H1 (cell line): ENCODE data around the gene RITA1. TPM values are rescaled to one million over a fixed set of nuclear protein-coding genes. Genes with fewer than 3 reads are reported as not detected.

ENCODE experiments used
- CHD2 ChIP-seq: IDR thresholded peaks from 2 replicates; pipeline ENCODE4 v1.6.1; 2012; ENCODE audit warnings: low read length, improper control_type of control experiment
- FOSL1 ChIP-seq: IDR thresholded peaks from 2 replicates; pipeline ENCODE4 v1.6.1; 2011; ENCODE audit warnings: mild to moderate bottlenecking, low read depth, low read length, moderate library complexity; ENCODE audit not compliant: insufficient read depth
- SIX5 ChIP-seq: IDR thresholded peaks from 2 replicates; pipeline ENCODE4 v1.6.1; 2011; ENCODE audit warnings: mild to moderate bottlenecking, low read depth, low read length
- polyA plus RNA-seq, 7 experiments: library from polyadenylated mRNA; depleted of rRNA in 3 of 7; stranded (reverse) in 5 of 7; unstranded in 2 of 7; fragments of >200 nt in 5 of 7; fragments of 200-250 nt in 2 of 7; gene quantifications; 1 replicate in 5 of 7; 2 replicates in 1 of 7; 4 replicates in 1 of 7; pipeline versions ENCODE4 v1.2.1 to v1.2.3, GENCODE V29; 2011 to 2013; ENCODE audit warnings: missing spikeins in 2 of 7, mixed read lengths in 2 of 7
- total RNA-seq: library from RNA; stranded (reverse); fragmentation: NEBNext Ultra II Directional; extraction: Animal tissue kit (Norgen Biotek cat#: 25700); gene quantifications from 2 replicates; pipeline ENCODE4 v1.2.1, GENCODE V29; 2021
- TF ChIP-seq, protein P1 (sequence below): fragments of 300-600 bp; sonication (generic); IDR thresholded peaks from 2 replicates; pipeline ENCODE4 v1.7.1; 2012; ENCODE audit warnings: low read length, moderate library complexity, mild to moderate bottlenecking, inconsistent platforms; ENCODE audit not compliant: insufficient replicate concordance
- TF ChIP-seq, protein P2 (sequence below): IDR thresholded peaks from 2 replicates; pipeline ENCODE4 v1.6.1; 2011; ENCODE audit warnings: low read depth, mild to moderate bottlenecking, low read length; ENCODE audit not compliant: insufficient read depth
- TF ChIP-seq, protein P3 (sequence below): IDR thresholded peaks from 2 replicates; pipeline ENCODE4 v1.6.1; 2012; ENCODE audit warnings: low read length, inconsistent platforms

Gene RITA1
- total and polyA plus RNA-seq, 2 of the 8 experiments (the other 6 are each of a cell fraction or from before 2014, with no cell fraction given) = 24.1 to 25.8 TPM

DNA sequence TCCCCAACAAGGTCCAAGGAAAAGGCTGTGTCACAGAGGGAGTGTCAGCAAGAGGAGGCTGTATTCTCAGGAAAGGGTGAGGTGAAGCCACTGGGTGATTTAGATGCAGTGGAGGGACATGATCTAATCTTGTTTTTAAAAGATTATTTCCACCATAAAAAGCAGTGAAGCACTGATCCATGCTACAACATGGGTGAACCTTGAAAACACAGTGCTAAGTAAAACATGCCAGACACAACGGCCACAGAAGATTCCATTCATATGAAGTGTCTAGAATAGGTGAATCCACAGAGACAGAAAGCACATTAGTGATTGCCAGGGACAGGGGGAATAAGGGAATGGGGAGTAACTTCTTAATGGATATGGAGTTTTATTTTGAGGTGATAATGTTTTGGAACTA, 12.8 kb downstream of the RITA1 start (continued):
- TF ChIP-seq, protein P1, sequence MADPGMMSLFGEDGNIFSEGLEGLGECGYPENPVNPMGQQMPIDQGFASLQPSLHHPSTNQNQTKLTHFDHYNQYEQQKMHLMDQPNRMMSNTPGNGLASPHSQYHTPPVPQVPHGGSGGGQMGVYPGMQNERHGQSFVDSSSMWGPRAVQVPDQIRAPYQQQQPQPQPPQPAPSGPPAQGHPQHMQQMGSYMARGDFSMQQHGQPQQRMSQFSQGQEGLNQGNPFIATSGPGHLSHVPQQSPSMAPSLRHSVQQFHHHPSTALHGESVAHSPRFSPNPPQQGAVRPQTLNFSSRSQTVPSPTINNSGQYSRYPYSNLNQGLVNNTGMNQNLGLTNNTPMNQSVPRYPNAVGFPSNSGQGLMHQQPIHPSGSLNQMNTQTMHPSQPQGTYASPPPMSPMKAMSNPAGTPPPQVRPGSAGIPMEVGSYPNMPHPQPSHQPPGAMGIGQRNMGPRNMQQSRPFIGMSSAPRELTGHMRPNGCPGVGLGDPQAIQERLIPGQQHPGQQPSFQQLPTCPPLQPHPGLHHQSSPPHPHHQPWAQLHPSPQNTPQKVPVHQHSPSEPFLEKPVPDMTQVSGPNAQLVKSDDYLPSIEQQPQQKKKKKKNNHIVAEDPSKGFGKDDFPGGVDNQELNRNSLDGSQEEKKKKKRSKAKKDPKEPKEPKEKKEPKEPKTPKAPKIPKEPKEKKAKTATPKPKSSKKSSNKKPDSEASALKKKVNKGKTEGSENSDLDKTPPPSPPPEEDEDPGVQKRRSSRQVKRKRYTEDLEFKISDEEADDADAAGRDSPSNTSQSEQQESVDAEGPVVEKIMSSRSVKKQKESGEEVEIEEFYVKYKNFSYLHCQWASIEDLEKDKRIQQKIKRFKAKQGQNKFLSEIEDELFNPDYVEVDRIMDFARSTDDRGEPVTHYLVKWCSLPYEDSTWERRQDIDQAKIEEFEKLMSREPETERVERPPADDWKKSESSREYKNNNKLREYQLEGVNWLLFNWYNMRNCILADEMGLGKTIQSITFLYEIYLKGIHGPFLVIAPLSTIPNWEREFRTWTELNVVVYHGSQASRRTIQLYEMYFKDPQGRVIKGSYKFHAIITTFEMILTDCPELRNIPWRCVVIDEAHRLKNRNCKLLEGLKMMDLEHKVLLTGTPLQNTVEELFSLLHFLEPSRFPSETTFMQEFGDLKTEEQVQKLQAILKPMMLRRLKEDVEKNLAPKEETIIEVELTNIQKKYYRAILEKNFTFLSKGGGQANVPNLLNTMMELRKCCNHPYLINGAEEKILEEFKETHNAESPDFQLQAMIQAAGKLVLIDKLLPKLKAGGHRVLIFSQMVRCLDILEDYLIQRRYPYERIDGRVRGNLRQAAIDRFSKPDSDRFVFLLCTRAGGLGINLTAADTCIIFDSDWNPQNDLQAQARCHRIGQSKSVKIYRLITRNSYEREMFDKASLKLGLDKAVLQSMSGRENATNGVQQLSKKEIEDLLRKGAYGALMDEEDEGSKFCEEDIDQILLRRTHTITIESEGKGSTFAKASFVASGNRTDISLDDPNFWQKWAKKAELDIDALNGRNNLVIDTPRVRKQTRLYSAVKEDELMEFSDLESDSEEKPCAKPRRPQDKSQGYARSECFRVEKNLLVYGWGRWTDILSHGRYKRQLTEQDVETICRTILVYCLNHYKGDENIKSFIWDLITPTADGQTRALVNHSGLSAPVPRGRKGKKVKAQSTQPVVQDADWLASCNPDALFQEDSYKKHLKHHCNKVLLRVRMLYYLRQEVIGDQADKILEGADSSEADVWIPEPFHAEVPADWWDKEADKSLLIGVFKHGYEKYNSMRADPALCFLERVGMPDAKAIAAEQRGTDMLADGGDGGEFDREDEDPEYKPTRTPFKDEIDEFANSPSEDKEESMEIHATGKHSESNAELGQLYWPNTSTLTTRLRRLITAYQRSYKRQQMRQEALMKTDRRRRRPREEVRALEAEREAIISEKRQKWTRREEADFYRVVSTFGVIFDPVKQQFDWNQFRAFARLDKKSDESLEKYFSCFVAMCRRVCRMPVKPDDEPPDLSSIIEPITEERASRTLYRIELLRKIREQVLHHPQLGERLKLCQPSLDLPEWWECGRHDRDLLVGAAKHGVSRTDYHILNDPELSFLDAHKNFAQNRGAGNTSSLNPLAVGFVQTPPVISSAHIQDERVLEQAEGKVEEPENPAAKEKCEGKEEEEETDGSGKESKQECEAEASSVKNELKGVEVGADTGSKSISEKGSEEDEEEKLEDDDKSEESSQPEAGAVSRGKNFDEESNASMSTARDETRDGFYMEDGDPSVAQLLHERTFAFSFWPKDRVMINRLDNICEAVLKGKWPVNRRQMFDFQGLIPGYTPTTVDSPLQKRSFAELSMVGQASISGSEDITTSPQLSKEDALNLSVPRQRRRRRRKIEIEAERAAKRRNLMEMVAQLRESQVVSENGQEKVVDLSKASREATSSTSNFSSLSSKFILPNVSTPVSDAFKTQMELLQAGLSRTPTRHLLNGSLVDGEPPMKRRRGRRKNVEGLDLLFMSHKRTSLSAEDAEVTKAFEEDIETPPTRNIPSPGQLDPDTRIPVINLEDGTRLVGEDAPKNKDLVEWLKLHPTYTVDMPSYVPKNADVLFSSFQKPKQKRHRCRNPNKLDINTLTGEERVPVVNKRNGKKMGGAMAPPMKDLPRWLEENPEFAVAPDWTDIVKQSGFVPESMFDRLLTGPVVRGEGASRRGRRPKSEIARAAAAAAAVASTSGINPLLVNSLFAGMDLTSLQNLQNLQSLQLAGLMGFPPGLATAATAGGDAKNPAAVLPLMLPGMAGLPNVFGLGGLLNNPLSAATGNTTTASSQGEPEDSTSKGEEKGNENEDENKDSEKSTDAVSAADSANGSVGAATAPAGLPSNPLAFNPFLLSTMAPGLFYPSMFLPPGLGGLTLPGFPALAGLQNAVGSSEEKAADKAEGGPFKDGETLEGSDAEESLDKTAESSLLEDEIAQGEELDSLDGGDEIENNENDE = no peak
- TF ChIP-seq CHD2 (no peak), SIX5 (no peak), FOSL1 (no peak)
- TF ChIP-seq, protein P2, sequence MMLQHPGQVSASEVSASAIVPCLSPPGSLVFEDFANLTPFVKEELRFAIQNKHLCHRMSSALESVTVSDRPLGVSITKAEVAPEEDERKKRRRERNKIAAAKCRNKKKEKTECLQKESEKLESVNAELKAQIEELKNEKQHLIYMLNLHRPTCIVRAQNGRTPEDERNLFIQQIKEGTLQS = no peak
- TF ChIP-seq, protein P3, sequence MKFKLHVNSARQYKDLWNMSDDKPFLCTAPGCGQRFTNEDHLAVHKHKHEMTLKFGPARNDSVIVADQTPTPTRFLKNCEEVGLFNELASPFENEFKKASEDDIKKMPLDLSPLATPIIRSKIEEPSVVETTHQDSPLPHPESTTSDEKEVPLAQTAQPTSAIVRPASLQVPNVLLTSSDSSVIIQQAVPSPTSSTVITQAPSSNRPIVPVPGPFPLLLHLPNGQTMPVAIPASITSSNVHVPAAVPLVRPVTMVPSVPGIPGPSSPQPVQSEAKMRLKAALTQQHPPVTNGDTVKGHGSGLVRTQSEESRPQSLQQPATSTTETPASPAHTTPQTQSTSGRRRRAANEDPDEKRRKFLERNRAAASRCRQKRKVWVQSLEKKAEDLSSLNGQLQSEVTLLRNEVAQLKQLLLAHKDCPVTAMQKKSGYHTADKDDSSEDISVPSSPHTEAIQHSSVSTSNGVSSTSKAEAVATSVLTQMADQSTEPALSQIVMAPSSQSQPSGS = no peak
